ENCODE data around the gene MTFR1L. TPM values are rescaled to one million over a fixed set of nuclear protein-coding genes. Genes with fewer than 3 reads are reported as not detected.

The MTFR1L gene
- polyA plus RNA-seq, 1 donor from 2014 or later: 115 TPM

GRCh38 chr1:25864434-25864833 lies 44.7 kb downstream of the MTFR1L start:
- Histone ChIP-seq H3K4me2 (ENCODE audit: low read length) (no peak overlapping the region), H3F3A (ENCODE audit: insufficient read depth, low read length, poor library complexity, severe bottlenecking) (no peaks in the 10 kb centered on the region), H3K36me3 (ENCODE audit: insufficient read depth, low read length) (peaks cover 5% of the 10 kb centered on the region), H3K79me2 (replicated peaks; ENCODE audit: insufficient read depth, low read length) (no peaks in the 10 kb centered on the region), H3K27ac (ENCODE audit: low read length) (no peak overlapping the region), H3K4me3 (ENCODE audit: low read length) (no peak overlapping the region), H3K27me3 (ENCODE audit: insufficient read depth, low read depth, low read length) (no peaks in the 10 kb centered on the region), H4K20me1 (ENCODE audit: insufficient read depth) (no peaks in the 10 kb centered on the region), H3K9me3 (ENCODE audit: low read length) (no peaks in the 10 kb centered on the region), H3K9me2 (ENCODE audit: insufficient read depth, low read length) (no peaks in the 10 kb centered on the region), H3K9ac (ENCODE audit: low read length) (no peak overlapping the region), H2AFZ (ENCODE audit: low read depth, low read length) (no peak overlapping the region)
- TF ChIP-seq CTCF (IDR thresholded peaks at IDR 0.05; ENCODE audit: poor library complexity, severe bottlenecking): no peak
- no peak for TF ChIP-seq RAD21 (conservative IDR thresholded peaks at IDR 0.05)
- no peak for TF ChIP-seq TAF1 (IDR thresholded peaks at IDR 0.05; ENCODE audit: low read depth)
- no peak for TF ChIP-seq SMC3 (conservative IDR thresholded peaks at IDR 0.05; ENCODE audit: poor library complexity)
- TF ChIP-seq MXI1 (conservative IDR thresholded peaks at IDR 0.05; ENCODE audit: poor library complexity, severe bottlenecking): no peak
- TF ChIP-seq EP300 (conservative IDR thresholded peaks at IDR 0.05; ENCODE audit: poor library complexity, severe bottlenecking): no peak
- TF ChIP-seq POLR2AphosphoS5 (IDR thresholded peaks at IDR 0.05): no peak
- no peak for TF ChIP-seq EZH2 (IDR thresholded peaks at IDR 0.05; ENCODE audit: borderline replicate concordance, insufficient read depth, low read length, poor library complexity, severe bottlenecking)
- no peak for TF ChIP-seq REST (IDR thresholded peaks at IDR 0.05; ENCODE audit: borderline replicate concordance)

- Histone ChIP-seq H3K36me3 (ENCODE audit: insufficient read depth, low read length) (peaks cover 5% of the 10 kb centered on the region), H3K9me2 (ENCODE audit: insufficient read depth, low read length) (no peaks in the 10 kb centered on the region), H4K20me1 (ENCODE audit: insufficient read depth) (no peaks in the 10 kb centered on the region), H3K27me3 (ENCODE audit: insufficient read depth, low read depth, low read length) (no peaks in the 10 kb centered on the region), H3K4me2 (ENCODE audit: low read length) (no peak overlapping the region), H3K79me2 (replicated peaks; ENCODE audit: insufficient read depth, low read length) (no peaks in the 10 kb centered on the region), H3K4me3 (ENCODE audit: low read length) (no peak overlapping the region), H2AFZ (ENCODE audit: low read depth, low read length) (no peak overlapping the region), H3K9ac (ENCODE audit: low read length) (no peak overlapping the region), H3F3A (ENCODE audit: insufficient read depth, low read length, poor library complexity, severe bottlenecking) (no peaks in the 10 kb centered on the region), H3K27ac (ENCODE audit: low read length) (no peak overlapping the region), H3K9me3 (ENCODE audit: low read length) (no peaks in the 10 kb centered on the region)
- TF ChIP-seq EP300 (conservative IDR thresholded peaks at IDR 0.05; ENCODE audit: poor library complexity, severe bottlenecking) (no peak), RAD21 (conservative IDR thresholded peaks at IDR 0.05) (no peak), SMC3 (conservative IDR thresholded peaks at IDR 0.05; ENCODE audit: poor library complexity) (no peak)
These were observed 46.5 kb downstream of the MTFR1L start for GRCh38 chr1:25866288-25866687.

Measured in neural cell (in vitro differentiated cells).